Superior temporal gyrus (tissue), 1 donor: ENCODE data around the gene C9orf85.
A peak's percentile ranks its signal among the peaks of the same experiment; 100 is the strongest.
"Not testable (repeated sequence)": the region's sequence is repeated elsewhere in the genome, so short reads cannot be mapped to it uniquely, and the experiment has no call there.

Experiments
- DNase-seq: peaks from one replicate; pipeline ENCODE4 v3.0.0-alpha.2; 2016; ENCODE audit errors: extremely low spot score

The C9orf85 gene

GRCh38 chr9:72006501-72006900, 95.1 kb downstream of the C9orf85 start:
- DNase-seq: no peak

DNA sequence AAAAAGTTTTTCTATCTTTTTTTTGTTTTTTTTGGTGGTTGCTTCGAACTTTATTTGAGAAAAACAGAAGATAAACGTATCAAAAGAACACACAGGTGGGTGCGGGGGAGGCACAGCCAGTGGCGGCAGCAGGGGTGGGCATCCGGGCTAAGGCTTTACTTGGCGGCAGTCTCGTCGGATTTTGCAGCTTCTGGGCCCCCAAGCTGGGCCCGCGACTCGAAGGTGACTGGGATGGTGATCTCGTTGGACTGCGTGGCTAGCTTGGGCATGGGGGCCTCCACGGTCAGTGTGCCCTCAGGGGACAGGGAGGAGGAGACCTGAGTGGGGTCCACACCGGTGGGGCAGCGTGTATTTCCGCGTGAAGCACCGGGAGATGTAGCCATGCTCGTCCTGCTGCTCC, 96.3 kb downstream of the C9orf85 start:
- DNase-seq: not testable (repeated sequence)

DNA sequence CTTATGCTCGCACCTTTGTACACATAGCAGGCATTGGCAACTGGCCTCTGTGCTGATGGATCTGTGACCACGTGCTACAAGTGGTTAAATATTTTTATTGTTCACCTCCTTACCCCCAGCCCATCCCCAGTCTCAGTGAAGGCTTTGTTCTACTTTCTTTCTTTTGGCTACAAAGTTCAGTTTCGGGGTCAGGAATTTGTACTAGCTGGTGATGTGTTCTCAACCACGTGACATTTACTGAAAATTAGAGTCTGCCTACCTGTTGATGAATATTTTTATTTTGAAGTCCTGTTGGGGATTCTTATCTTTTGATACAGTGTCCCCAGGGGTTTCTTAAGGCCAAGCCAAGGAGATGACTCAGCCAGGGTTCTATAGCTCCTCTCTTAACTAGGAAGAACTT, 101.2 kb downstream of the C9orf85 start:
- no peak for DNase-seq

GRCh38 chr9:72013292-72013760, 101.9 kb downstream of the C9orf85 start:
- DNase-seq: no peak

GRCh38 chr9:72022841-72023240, 111.4 kb downstream of the C9orf85 start:
- DNase-seq: peak; percentile 29
